GM12891 (cell line): ENCODE measurements around the gene SP1.

ENCODE experiments used
- POLR2A ChIP-seq: IDR thresholded peaks from 2 replicates; pipeline ENCODE4 v1.6.1; 2011; ENCODE audit warnings: low read depth, low read length, control low read depth
- SPI1 ChIP-seq: IDR thresholded peaks from 2 replicates; pipeline ENCODE4 v1.6.1; 2011; ENCODE audit warnings: low read depth, low read length, control low read depth
- TAF1 ChIP-seq: IDR thresholded peaks from 2 replicates; pipeline ENCODE4 v1.6.1; 2011; ENCODE audit warnings: low read depth, low read length, control low read depth

GRCh38 chr12:53463802-53464560 is 84.0 kb downstream of the SP1 start:
- no peak for TF ChIP-seq POLR2A
- TF ChIP-seq SPI1 = 0 out of 2 replicates have a peak, but pooled peaks have one; percentile 15
- no peak for TF ChIP-seq TAF1
